Esophagus squamous epithelium (tissue), 4 donors: ENCODE results near the gene STARD3.

ENCODE experiments used
- CTCF ChIP-seq, 6 experiments: fragments of 450-650 bp in 4 of 6; fragments of 200-600 bp in 2 of 6; sonication (generic) in 2 of 6; IDR thresholded peaks; one replicate each; pipeline ENCODE4 v1.5.1; 2016 to 2019; ENCODE audit warnings: antibody characterized with exemption in 6 of 6, mild to moderate bottlenecking in 4 of 6, moderate library complexity in 4 of 6
- POLR2A ChIP-seq, 4 donors: fragments of 450-650 bp; IDR thresholded peaks; one replicate each; pipeline ENCODE4 v1.6.1; 2017; ENCODE audit warnings: antibody characterized with exemption in 4 of 4, mild to moderate bottlenecking in 4 of 4, moderate library complexity in 3 of 4

- TF ChIP-seq CTCF (IDR thresholded peaks at IDR 0.05) (no peak), POLR2A (IDR thresholded peaks at IDR 0.05) (no peak)
These were observed 33.8 kb downstream of the STARD3 start for GRCh38 chr17:39670746-39671145.
